ENCODE data around the gene GRB7. TPM values are rescaled to one million over a fixed set of nuclear protein-coding genes. Genes with fewer than 3 reads are reported as not detected.

The GRB7 gene
- total RNA-seq, 2 donors from 2014 or later: 3.4 to 5.8 TPM

DNA sequence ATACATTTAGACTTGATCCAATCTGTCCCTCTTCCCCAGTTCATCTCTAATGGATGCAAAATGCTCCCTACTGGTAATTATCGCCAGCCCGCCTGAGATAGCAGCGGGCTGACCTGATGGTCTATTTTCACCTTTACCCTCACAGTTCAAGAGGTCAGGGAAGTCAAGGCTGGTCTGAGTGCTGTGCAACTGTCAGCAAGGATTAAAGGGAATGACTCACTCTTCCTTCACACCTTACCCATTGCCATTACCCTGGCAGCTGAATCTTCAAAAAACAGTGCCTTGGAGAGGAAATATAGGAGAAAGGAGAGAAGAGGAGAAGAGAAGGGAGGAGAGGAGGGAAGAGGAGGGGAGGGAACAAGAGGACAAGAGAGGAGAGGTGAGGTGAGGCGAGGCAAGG lies 36.3 kb downstream of the GRB7 start:
- peaks cover 1 to 4% of the 10 kb centered on the region in 2 donors for H3K27me3 ChIP-seq

DNA sequence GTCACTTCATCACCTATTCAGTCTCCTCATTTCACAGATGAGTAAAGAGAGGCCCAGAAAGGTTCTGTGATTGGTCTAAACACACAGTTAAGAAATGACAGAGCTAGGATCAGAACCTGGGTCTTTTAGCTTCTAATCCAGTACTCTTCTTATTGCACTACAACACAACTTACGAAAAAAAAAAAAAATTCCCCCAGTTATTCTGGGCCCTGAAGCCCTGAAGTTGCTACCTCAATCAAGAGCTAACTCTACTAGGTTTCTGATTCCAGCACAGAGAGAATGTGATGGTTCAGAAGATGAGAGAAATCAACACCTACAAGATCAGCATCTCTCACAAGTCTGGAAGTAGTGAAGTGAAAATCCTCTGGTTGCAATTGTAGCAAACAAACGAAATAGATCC lies 37.3 kb downstream of the GRB7 start:
- H3K27me3 ChIP-seq: peaks cover 4% of the 10 kb centered on the region in 2 donors
- H3K36me3 ChIP-seq: no peaks in the 10 kb centered on the region
- TF ChIP-seq, protein P1, sequence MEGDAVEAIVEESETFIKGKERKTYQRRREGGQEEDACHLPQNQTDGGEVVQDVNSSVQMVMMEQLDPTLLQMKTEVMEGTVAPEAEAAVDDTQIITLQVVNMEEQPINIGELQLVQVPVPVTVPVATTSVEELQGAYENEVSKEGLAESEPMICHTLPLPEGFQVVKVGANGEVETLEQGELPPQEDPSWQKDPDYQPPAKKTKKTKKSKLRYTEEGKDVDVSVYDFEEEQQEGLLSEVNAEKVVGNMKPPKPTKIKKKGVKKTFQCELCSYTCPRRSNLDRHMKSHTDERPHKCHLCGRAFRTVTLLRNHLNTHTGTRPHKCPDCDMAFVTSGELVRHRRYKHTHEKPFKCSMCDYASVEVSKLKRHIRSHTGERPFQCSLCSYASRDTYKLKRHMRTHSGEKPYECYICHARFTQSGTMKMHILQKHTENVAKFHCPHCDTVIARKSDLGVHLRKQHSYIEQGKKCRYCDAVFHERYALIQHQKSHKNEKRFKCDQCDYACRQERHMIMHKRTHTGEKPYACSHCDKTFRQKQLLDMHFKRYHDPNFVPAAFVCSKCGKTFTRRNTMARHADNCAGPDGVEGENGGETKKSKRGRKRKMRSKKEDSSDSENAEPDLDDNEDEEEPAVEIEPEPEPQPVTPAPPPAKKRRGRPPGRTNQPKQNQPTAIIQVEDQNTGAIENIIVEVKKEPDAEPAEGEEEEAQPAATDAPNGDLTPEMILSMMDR (IDR thresholded peaks at IDR 0.05): no peak
- no peak for DNase-seq (ENCODE audit: low spot score)
- no peaks in the 10 kb centered on the region for H3K4me1 ChIP-seq
- H3K27ac ChIP-seq: no peak overlapping the region
- H3K4me3 ChIP-seq: no peak overlapping the region
- no peaks in the 10 kb centered on the region for H3K9me3 ChIP-seq

More for the DNA sequence above, 36.3 kb downstream of the GRB7 start:
- DNase-seq (ENCODE audit: low spot score): no peak
- no peaks in the 10 kb centered on the region for H3K4me1 ChIP-seq
- no peaks in the 10 kb centered on the region for H3K9me3 ChIP-seq
- TF ChIP-seq, protein P1 (IDR thresholded peaks at IDR 0.05): no peak
- no peak overlapping the region for H3K4me3 ChIP-seq
- H3K27ac ChIP-seq: no peak overlapping the region
- H3K36me3 ChIP-seq: no peaks in the 10 kb centered on the region

DNA sequence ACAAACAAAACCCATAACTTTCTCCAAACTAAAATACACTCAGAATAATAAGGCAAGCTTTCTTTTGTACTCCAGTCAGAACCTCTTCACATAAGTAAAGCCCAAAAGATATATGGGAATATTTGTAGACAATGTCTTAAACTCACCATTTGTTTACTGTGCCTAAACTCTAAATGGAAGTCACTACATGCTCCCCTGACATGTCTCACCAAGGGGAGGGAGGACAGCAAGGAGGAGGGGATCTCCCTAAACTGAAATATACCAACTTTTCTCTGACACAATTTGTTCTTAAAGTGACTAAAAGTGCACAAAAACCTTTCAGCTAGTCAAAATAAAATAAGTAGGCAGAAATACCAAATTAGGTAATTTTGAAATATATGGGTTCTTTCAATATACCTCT lies 38.5 kb downstream of the GRB7 start:
- Histone ChIP-seq H3K36me3 (no peaks in the 10 kb centered on the region), H3K9me3 (no peaks in the 10 kb centered on the region), H3K27ac (no peak overlapping the region), H3K27me3 (peaks cover 4% of the 10 kb centered on the region in 2 donors), H3K4me1 (no peaks in the 10 kb centered on the region), H3K4me3 (no peak overlapping the region)
- DNase-seq (ENCODE audit: low spot score): no peak
- TF ChIP-seq, protein P1 (IDR thresholded peaks at IDR 0.05): no peak

DNA sequence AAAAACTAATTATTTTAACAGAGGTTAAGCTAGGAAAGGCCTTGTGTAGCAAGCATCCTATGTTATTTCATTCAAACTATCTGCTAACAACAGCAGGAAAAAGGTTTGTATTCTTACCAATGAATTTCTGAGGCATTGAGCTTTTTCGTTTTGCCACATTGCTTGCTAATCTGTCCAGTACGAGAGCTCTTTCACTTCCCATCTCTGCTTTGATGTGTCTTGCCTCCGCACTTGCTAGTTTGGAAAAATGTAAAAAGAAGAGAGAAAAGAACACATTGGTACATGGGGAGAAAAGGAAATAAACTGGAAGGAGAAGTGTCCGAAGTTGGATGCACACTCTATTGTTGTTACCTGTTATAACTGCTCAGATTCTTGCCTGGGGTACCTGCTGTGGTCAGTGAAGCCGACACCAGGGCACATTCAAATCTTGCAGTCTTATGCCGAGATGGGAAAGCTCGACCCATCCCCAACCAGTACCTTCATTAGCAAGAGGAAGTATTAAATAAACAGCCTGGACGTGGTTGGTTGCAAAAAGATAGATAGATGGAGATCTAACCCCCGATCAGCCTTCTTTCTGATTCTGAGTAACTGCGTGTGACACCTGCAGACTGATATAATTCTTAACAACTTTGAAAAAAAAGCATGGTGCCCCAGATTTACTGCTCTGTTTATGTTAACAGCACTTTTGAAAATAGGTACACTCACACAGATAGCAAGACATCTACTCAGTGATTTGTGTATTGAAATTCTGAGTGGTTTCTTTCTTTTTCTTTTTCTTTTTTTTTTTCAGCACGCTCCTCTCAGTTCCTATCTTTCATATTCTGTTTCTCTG lies 40.0 kb downstream of the GRB7 start:
- Histone ChIP-seq H3K4me3 (no peak overlapping the region), H3K36me3 (no peaks in the 10 kb centered on the region), H3K4me1 (no peaks in the 10 kb centered on the region), H3K27me3 (peaks cover 4% of the 10 kb centered on the region in 2 donors), H3K27ac (no peak overlapping the region), H3K9me3 (no peaks in the 10 kb centered on the region)
- no peak for DNase-seq (ENCODE audit: low spot score)
- TF ChIP-seq, protein P1 (IDR thresholded peaks at IDR 0.05): no peak

DNA sequence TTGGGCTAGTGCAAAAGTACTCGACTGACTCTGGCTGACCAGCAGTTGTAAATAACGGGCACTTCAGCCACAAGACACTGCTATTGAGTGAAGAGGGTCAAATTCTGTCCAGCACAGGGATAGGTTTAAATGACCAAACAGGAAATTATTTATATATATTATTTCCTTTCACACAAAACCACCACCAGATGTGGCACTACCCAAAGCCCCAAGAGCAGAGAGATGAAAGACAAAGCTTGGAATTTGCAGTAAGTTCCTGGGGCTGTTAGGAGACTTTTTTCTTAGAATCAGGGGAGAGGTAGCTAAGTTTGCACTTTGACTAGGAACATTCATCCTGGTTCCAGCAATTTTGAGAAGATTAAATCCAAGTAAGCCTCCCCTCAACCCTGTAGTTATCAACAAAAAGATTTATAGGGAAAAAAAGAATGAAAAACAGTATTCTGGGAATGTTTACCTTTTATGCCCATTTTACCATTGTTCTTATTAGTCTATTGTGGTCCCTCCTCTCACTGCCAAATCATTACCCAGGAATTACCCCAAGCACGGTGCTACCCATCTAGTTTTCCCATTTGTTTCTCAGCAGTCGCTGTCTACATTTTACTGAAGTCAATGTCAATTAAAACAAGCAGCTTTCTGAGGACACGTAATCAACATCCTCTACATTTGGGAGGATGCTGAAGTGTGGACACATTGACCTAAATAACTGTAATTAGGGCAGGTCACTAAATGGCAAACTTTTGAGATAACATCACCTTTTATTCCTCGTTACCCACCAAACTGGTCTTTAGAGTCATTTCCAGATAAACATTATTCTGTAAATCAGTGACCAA lies 43.5 kb downstream of the GRB7 start:
- H3K4me3 ChIP-seq: no peak overlapping the region
- peaks cover 0 to 4% of the 10 kb centered on the region in 2 donors for H3K27me3 ChIP-seq
- TF ChIP-seq, protein P1 (IDR thresholded peaks at IDR 0.05): no peak
- no peaks in the 10 kb centered on the region for H3K9me3 ChIP-seq
- H3K4me1 ChIP-seq: no peaks in the 10 kb centered on the region
- no peak for DNase-seq (ENCODE audit: low spot score)
- H3K27ac ChIP-seq: no peak overlapping the region
- no peaks in the 10 kb centered on the region for H3K36me3 ChIP-seq

Data from right atrium auricular region (tissue), 2 donors.